Trophoblast cell (in vitro differentiated cells and primary cell): ENCODE results near the gene ITLN2.
A peak's percentile ranks its signal among the peaks of the same experiment; 100 is the strongest.
"Not testable (repeated sequence)": the region's sequence is repeated elsewhere in the genome, so short reads cannot be mapped to it uniquely, and the experiment has no call there.

Experiments
- DNase-seq, 2 donors: peaks; one replicate each; pipeline ENCODE4 v3.0.0-alpha.2; 2016
- H2AFZ ChIP-seq: 2 replicates; pipeline ENCODE4 v1.6.1; 2013; ENCODE audit warnings: low read length, moderate library complexity, mild to moderate bottlenecking; ENCODE audit not compliant: insufficient read depth, poor library complexity
- H2AK5ac ChIP-seq: 2 replicates; pipeline ENCODE4 v1.6.1; 2013; ENCODE audit warnings: mild to moderate bottlenecking, low read length
- H2BK120ac ChIP-seq: 2 replicates; pipeline ENCODE4 v1.6.1; 2013; ENCODE audit warnings: low read length, mild to moderate bottlenecking, moderate library complexity; ENCODE audit not compliant: insufficient read depth, poor library complexity
- H2BK12ac ChIP-seq: 2 replicates; pipeline ENCODE4 v1.6.1; 2013; ENCODE audit warnings: mild to moderate bottlenecking, low read length, moderate library complexity
- H2BK5ac ChIP-seq: 2 replicates; pipeline ENCODE4 v1.6.1; 2013; ENCODE audit warnings: low read length, low read depth, moderate library complexity, mild to moderate bottlenecking; ENCODE audit not compliant: poor library complexity
- H3K14ac ChIP-seq: 2 replicates; pipeline ENCODE4 v1.6.1; 2013; ENCODE audit warnings: mild to moderate bottlenecking, low read length
- H3K18ac ChIP-seq: 2 replicates; pipeline ENCODE4 v1.6.1; 2013; ENCODE audit warnings: mild to moderate bottlenecking, low read length
- H3K23ac ChIP-seq: 2 replicates; pipeline ENCODE4 v1.6.1; 2013; ENCODE audit warnings: low read length
- H3K27ac ChIP-seq: 2 replicates; pipeline ENCODE4 v1.5.1; 2013; ENCODE audit warnings: low read depth, mild to moderate bottlenecking, inconsistent platforms, low read length, moderate library complexity
- H3K27me3 ChIP-seq: 2 replicates; pipeline ENCODE4 v1.6.1; 2013; ENCODE audit warnings: inconsistent platforms, mild to moderate bottlenecking, low read length, moderate library complexity; ENCODE audit not compliant: insufficient read depth
- H3K36me3 ChIP-seq, 2 experiments: 1 replicate in 1 of 2; 2 replicates in 1 of 2; pipeline ENCODE4 v1.6.1; 2013; ENCODE audit warnings: low read length in 2 of 2, mild to moderate bottlenecking in 2 of 2, moderate library complexity in 1 of 2; ENCODE audit not compliant: insufficient read depth in 2 of 2, control insufficient read depth in 1 of 2
- H3K4ac ChIP-seq: 2 replicates; pipeline ENCODE4 v1.6.1; 2013; ENCODE audit warnings: low read depth, mild to moderate bottlenecking, low read length, moderate library complexity
- H3K4me1 ChIP-seq, 2 experiments: 1 replicate in 1 of 2; 2 replicates in 1 of 2; pipeline ENCODE4 v1.6.1; 2013; ENCODE audit warnings: low read length in 2 of 2, mild to moderate bottlenecking in 2 of 2, moderate library complexity in 1 of 2; ENCODE audit not compliant: insufficient read depth in 2 of 2, control insufficient read depth in 1 of 2
- H3K4me2 ChIP-seq: 2 replicates; pipeline ENCODE4 v1.6.1; 2013; ENCODE audit warnings: inconsistent platforms, mild to moderate bottlenecking, low read length, moderate library complexity
- H3K4me3 ChIP-seq: 2 replicates; pipeline ENCODE4 v1.5.1; 2013; ENCODE audit warnings: mild to moderate bottlenecking, low read depth, low read length, inconsistent platforms
- H3K79me1 ChIP-seq: one replicate; pipeline ENCODE4 v1.6.1; 2013; ENCODE audit warnings: low read length
- H3K79me2 ChIP-seq: 2 replicates; pipeline ENCODE4 v1.6.1; 2013; ENCODE audit warnings: low read length, mild to moderate bottlenecking; ENCODE audit not compliant: control insufficient read depth, insufficient read depth, poor library complexity
- H3K9ac ChIP-seq: 2 replicates; pipeline ENCODE4 v1.6.1; 2013; ENCODE audit warnings: mild to moderate bottlenecking, low read length
- H3K9me3 ChIP-seq: 2 replicates; pipeline ENCODE4 v1.6.1; 2013; ENCODE audit warnings: low read depth, mild to moderate bottlenecking, control low read depth, inconsistent platforms, low read length; ENCODE audit not compliant: insufficient read depth
- H4K12ac ChIP-seq: 2 replicates; pipeline ENCODE4 v1.6.1; 2013; ENCODE audit warnings: low read depth, mild to moderate bottlenecking, low read length, moderate library complexity
- H4K8ac ChIP-seq: 2 replicates; pipeline ENCODE4 v1.6.1; 2013; ENCODE audit warnings: low read depth, mild to moderate bottlenecking, low read length, moderate library complexity
- H4K91ac ChIP-seq: one replicate; pipeline ENCODE4 v1.6.1; 2013; ENCODE audit warnings: low read depth, mild to moderate bottlenecking, low read length, moderate library complexity
- WGBS: extraction: QIAGEN DNeasy Blood & Tissue Kit; methylation state at CpG from one replicate; pipeline ENCODE4 v1.1.7; 2013; ENCODE audit warnings: missing lambda C conversion rate; ENCODE audit not compliant: insufficient read length, insufficient coverage; ENCODE audit errors: extremely low coverage; 5-methylcytosine and 5-hydroxymethylcytosine counted together

The ITLN2 gene

DNA sequence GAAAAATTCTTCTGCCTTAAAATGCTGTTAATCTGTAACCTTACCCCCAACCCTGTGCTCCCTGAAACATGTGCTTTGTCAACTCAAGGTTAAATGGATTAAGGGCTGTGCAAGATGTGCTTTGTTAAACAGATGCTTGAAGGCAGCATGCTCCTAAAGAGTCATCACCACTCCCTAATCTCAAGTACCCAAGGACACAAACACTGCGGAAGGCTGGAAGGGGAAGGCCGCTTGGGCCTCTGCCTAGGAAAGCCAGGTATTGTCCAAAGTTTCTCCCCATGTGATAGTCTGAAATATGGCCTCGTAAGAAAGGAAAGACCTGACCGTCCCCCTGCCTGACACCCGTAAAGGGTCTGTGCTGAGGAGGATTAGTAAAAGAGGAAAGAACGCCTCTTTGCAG is 41.4 kb downstream of the ITLN2 start:
- H2BK12ac ChIP-seq, H3K23ac ChIP-seq, H3K4me2 ChIP-seq, H4K12ac ChIP-seq, H2AK5ac ChIP-seq, H3K9ac ChIP-seq, H3K4me1 ChIP-seq, H3K14ac ChIP-seq, H2BK120ac ChIP-seq, H3K4me3 ChIP-seq, H3K9me3 ChIP-seq, H4K8ac ChIP-seq, H3K4ac ChIP-seq, H3K79me1 ChIP-seq, H2BK5ac ChIP-seq, H3K79me2 ChIP-seq, H3K27me3 ChIP-seq, H3K27ac ChIP-seq, DNase-seq, H3K18ac ChIP-seq, H2AFZ ChIP-seq, H4K91ac ChIP-seq, H3K36me3 ChIP-seq: not testable (repeated sequence)
- no CpG with 5 or more reads among the region's 6 CpGs for WGBS

DNA sequence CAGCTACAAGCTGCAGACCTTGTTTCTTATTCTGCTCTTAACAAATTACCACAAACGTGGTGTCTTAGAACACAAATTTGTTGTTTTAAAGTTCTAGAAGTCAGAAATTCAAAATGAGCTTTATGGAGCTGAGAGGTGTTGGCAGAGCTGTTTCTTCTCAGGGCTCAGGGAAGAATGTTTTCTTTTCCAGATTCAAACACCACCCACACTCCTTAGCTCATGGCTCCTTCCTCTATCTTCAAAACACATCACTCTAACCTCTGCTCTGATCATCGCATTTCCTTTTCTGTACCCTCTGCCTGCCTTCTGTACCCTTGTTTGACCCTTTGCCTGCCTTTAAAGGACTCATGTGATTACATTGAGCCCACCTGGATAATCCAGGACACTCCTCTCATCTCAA is 42.7 kb downstream of the ITLN2 start:
- Histone ChIP-seq H3K27ac (no peak overlapping the region), H3K4ac (no peak overlapping the region), H2AFZ (no peak overlapping the region), H3K14ac (no peak overlapping the region), H4K12ac (no peak overlapping the region), H2BK12ac (no peak overlapping the region), H3K4me3 (no peak overlapping the region), H3K27me3 (no peaks in the 10 kb centered on the region), H2BK5ac (no peak overlapping the region), H4K8ac (no peak overlapping the region), H3K79me2 (no peaks in the 10 kb centered on the region), H3K79me1 (peaks cover 2% of the 10 kb centered on the region), H2AK5ac (no peak overlapping the region), H3K4me2 (peak overlapping the region; percentile 31), H3K18ac (no peak overlapping the region), H3K4me1 (peaks cover 0 to 9% of the 10 kb centered on the region in 2 experiments), H4K91ac (no peak overlapping the region), H3K23ac (no peak overlapping the region), H3K9ac (no peak overlapping the region), H3K9me3 (peaks cover 2% of the 10 kb centered on the region), H2BK120ac (no peak overlapping the region), H3K36me3 (no peaks in the 10 kb centered on the region)
- DNase-seq, result no peak
- WGBS, result no CpG with 5 or more reads among the region's 2 CpGs

DNA sequence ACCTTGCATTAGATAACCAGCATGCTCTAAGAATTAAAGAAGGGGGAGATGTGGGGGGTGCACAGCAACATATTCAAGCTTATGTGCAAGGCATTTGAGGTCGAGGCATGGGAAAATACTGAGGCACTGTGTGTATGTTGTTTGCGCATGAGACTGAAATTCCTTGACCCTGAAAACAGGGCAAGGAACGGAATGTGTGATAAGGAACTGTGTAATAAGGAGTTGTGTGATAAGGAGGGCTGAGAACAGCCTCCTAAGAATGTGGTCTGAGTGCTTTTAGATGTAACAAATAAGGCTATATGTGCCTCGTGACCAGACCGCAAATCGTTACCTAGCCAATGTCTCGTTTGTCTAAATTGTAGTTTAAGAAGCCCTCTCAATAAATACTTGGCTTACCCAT is 43.2 kb downstream of the ITLN2 start:
- Histone ChIP-seq H2BK5ac (no peak overlapping the region), H2AFZ (no peak overlapping the region), H3K14ac (no peak overlapping the region), H4K91ac (no peak overlapping the region), H4K12ac (no peak overlapping the region), H3K9ac (no peak overlapping the region), H3K4me2 (peak overlapping the region; percentile 31), H2AK5ac (no peak overlapping the region), H2BK120ac (no peak overlapping the region), H2BK12ac (no peak overlapping the region), H3K4me1 (peaks cover 0 to 9% of the 10 kb centered on the region in 2 experiments), H3K27me3 (no peaks in the 10 kb centered on the region), H3K36me3 (no peaks in the 10 kb centered on the region), H3K79me1 (peaks cover 2% of the 10 kb centered on the region), H3K23ac (no peak overlapping the region), H3K4ac (no peak overlapping the region), H3K27ac (no peak overlapping the region), H3K4me3 (no peak overlapping the region), H3K18ac (no peak overlapping the region), H4K8ac (no peak overlapping the region), H3K9me3 (peaks cover 2% of the 10 kb centered on the region), H3K79me2 (no peaks in the 10 kb centered on the region)
- peak; percentile 71 to 88 for DNase-seq
- no CpG with 5 or more reads among the region's 7 CpGs for WGBS

DNA sequence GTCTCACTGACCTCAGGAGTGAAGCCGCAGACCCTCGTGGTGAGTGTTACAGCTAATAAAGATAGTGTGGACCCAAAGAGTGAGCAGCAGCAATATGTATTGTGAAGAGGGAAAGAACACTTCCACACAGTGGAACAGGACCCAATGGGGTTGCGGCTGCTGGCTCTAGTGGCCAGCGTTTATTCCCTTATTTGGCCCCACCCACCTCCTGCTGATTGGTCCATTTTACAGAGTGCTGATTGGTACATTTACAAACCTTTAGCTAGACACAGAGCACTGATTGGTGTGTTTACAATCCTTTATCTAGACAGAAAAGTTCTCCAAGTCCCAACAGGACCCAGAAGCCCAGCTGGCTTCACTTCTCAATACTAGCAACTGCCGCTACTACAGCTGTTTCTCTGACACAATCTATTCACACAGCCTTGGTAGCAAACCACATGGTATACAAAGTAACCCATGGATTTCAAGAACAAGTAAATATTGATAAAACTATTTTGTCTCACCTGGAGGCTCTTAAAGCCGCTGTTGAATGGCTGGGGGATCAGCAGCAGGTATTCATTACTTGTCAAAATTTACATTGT is 44.3 kb downstream of the ITLN2 start:
- H3K27ac ChIP-seq, result no peak overlapping the region
- no peak overlapping the region for H4K8ac ChIP-seq
- WGBS, result no CpG with 5 or more reads among the region's 6 CpGs
- H3K79me2 ChIP-seq, result no peaks in the 10 kb centered on the region
- peaks cover 0 to 9% of the 10 kb centered on the region in 2 experiments for H3K4me1 ChIP-seq
- H3K14ac ChIP-seq, result no peak overlapping the region
- H3K9me3 ChIP-seq, result peaks cover 2% of the 10 kb centered on the region
- H4K12ac ChIP-seq, result no peak overlapping the region
- H3K9ac ChIP-seq, result no peak overlapping the region
- H3K36me3 ChIP-seq, result no peaks in the 10 kb centered on the region
- no peaks in the 10 kb centered on the region for H3K27me3 ChIP-seq
- peaks cover 2% of the 10 kb centered on the region for H3K79me1 ChIP-seq
- no peak overlapping the region for H3K23ac ChIP-seq
- no peak overlapping the region for H3K4me2 ChIP-seq
- DNase-seq, result no peak
- no peak overlapping the region for H2BK120ac ChIP-seq
- H3K4me3 ChIP-seq, result no peak overlapping the region
- no peak overlapping the region for H4K91ac ChIP-seq
- no peak overlapping the region for H2AFZ ChIP-seq
- H3K4ac ChIP-seq, result no peak overlapping the region
- H2AK5ac ChIP-seq, result no peak overlapping the region
- no peak overlapping the region for H3K18ac ChIP-seq
- no peak overlapping the region for H2BK5ac ChIP-seq
- H2BK12ac ChIP-seq, result no peak overlapping the region
